Lower leg skin (tissue), 4 donors: ENCODE data around the gene MAP2K1. TPM values are rescaled to one million over a fixed set of nuclear protein-coding genes. Genes with fewer than 3 reads are reported as not detected.

Experiments
- DNase-seq, 2 donors: peaks; one replicate each; pipeline ENCODE4 v3.0.0-alpha.2; 2019; ENCODE audit warnings: low spot score in 2 of 2
- H3K4me3 ChIP-seq: fragments of 200-600 bp; sonication (generic); 2 replicates; pipeline ENCODE4 v1.5.1; 2017; ENCODE audit warnings: mild to moderate bottlenecking, low read depth; ENCODE audit not compliant: poor library complexity, severe bottlenecking
- POLR2A ChIP-seq, 2 donors: fragments of 450-650 bp; IDR thresholded peaks; one replicate each; pipeline ENCODE4 v1.6.1; 2016 to 2017; ENCODE audit warnings: antibody characterized with exemption in 2 of 2, mild to moderate bottlenecking in 1 of 2, moderate library complexity in 1 of 2
- WGBS, 2 donors: methylation state at CpG; one replicate each; pipeline ENCODE4 v1.1.5; 2018; 5-methylcytosine and 5-hydroxymethylcytosine counted together
- intact Hi-C: fragments of 100-400 bp; cut with DNase I; formaldehyde crosslinking; loops from one replicate; pipeline ENCODE4 v1.15.0; 2023; ENCODE audit warnings: low total_unique reads
- total RNA-seq, 4 donors: library from RNA; depleted of rRNA; stranded (reverse); fragments of >200 nt; gene quantifications; one replicate each; pipeline ENCODE4 v1.1.0, GENCODE V29; 2016
- TF ChIP-seq, protein P1 (sequence below), 3 donors: fragments of 450-650 bp; IDR thresholded peaks; one replicate each; pipeline ENCODE4 v1.5.1; 2016; ENCODE audit warnings: antibody characterized with exemption in 3 of 3, mild to moderate bottlenecking in 3 of 3, moderate library complexity in 2 of 3

Gene MAP2K1
- total RNA-seq, 4 donors from 2014 or later, result 19.1 to 38.1 (median 26.7) TPM

DNA sequence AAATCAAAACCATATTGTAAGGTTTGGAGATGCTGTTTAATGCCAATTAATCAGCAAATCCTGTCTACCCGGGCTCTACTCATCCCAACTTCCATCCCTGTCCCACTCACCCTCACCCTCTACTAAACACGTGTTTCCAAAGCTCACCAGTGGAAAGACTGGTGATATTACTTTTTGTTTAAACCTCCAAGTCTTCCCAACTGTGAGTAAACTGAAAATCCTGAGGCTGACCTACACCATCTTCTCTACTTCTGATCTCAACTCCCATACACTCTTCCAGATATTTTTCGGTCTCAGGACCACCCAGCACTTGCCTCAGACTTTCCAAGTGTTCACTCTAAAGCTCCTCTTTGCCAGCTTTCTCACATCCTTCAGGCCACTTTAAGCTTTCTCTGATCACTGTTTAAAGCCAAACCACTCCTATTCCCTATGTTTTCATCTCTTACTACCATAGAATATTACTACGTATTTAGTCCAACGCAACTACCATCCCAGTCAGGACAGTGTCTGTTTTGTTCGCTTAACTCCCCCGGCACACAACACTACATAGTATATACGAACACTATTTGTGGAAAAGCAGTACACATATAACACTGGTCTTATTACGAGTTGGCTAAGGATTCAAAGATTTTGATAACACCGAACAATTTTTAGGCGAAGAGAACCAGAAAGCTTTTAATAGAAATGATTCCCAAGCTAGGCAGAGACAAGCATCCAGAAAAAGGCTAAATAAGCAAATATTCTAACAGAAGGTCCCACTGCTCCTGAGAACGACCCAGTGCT is 117.3 kb downstream of the MAP2K1 start:
- intact Hi-C loops, result loop anchor here (5.0 kb wide), 1 partner anchor 1292 kb away; the partner anchor contains the start of gene CILP
- TF ChIP-seq POLR2A (IDR thresholded peaks at IDR 0.05), result no peak
- TF ChIP-seq, protein P1, sequence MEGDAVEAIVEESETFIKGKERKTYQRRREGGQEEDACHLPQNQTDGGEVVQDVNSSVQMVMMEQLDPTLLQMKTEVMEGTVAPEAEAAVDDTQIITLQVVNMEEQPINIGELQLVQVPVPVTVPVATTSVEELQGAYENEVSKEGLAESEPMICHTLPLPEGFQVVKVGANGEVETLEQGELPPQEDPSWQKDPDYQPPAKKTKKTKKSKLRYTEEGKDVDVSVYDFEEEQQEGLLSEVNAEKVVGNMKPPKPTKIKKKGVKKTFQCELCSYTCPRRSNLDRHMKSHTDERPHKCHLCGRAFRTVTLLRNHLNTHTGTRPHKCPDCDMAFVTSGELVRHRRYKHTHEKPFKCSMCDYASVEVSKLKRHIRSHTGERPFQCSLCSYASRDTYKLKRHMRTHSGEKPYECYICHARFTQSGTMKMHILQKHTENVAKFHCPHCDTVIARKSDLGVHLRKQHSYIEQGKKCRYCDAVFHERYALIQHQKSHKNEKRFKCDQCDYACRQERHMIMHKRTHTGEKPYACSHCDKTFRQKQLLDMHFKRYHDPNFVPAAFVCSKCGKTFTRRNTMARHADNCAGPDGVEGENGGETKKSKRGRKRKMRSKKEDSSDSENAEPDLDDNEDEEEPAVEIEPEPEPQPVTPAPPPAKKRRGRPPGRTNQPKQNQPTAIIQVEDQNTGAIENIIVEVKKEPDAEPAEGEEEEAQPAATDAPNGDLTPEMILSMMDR (IDR thresholded peaks at IDR 0.05), result no peak
- no peak for DNase-seq
- peak overlapping the region; percentile 78 for H3K4me3 ChIP-seq
- 0 to 1% methylated on average over 12 of the region's 12 CpGs for WGBS, 2 donors

DNA sequence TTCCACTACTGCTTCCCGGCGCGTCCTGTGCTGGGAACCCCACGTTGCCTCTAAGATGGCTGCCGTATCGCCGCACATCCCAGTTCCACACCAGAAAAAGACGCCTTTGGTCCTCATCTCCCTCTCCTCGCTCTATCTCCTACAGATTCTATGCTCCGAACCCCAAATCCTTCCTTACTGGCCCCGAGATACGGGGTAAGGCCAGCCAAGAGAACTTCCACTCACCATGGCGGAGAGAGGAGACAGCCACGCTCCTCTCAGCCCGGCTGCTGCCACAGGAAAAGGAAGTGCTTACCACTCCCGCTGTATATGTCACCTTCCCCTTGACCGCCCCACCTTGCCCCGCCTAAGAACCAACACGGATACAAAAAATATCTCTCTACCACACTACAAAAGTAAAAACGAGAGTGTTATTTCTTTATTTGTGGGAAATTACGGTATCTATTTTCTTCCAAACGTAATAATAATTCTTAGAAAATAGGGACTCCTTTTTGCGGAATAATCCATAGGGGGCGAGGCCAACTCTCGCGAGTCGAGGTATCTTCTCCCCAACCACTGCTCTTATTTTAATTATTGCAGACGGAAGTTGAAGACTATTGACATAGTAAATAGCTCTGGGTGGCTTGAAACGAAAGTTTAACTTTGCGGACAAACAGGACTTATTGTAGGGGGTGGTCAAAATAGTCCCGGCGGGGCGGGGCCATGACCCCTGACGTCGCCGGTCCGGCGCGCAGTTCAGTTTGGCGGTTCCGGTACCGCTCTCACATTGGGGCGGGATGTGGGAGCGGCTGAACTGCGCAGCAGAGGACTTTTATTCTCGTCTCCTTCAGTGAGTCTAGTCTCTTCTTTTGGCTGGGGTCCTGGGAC is 118.1 kb downstream of the MAP2K1 start, which contains the start of the genes RPL4 and ZWILCH:
Gene RPL4, minus strand, starts transcription at position 293 of the 867 bp plus-strand sequence. Its CDS starts 65 bp downstream, at position 228.
Gene ZWILCH, plus strand, starts transcription at position 764 of the 867 bp plus-strand sequence. Its CDS starts 13 bp downstream, at position 777.
- intact Hi-C loops, result loop anchor here (5.0 kb wide), 1 partner anchor 1292 kb away; the partner anchor contains the start of gene CILP
- peak within 1 kb of the TSS; percentile 78 for H3K4me3 ChIP-seq
- TF ChIP-seq, protein P1 (IDR thresholded peaks at IDR 0.05), result no peak
- TF ChIP-seq POLR2A (IDR thresholded peaks at IDR 0.05), result peak in 1 of 2 donors; percentile 77
- 0% methylated on average over 46 of the region's 46 CpGs for WGBS, 2 donors
- peak; percentile 70 to 96 for DNase-seq

DNA sequence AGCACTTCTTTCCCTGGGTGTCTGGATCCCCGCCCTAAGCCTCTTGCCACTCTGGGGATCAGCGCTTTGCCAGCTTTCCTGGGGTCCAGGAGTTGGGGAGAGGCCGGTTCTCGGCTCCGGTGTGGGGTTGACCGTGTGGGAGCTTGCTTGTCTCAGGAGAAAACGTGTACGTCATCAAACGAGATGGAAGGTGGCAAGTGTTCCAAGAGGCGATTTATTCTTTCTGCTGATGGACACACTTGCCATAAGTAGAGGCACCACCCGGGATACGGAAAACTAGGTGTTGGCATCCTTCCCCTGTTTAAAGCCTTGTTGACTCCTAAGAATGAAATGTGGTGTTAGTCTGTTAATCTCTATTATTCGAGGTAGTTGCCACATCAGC is 118.7 kb downstream of the MAP2K1 start:
- no peak for TF ChIP-seq POLR2A (IDR thresholded peaks at IDR 0.05)
- TF ChIP-seq, protein P1 (IDR thresholded peaks at IDR 0.05), result no peak
- WGBS, 2 donors, result 0 to 2% methylated on average over 13 of the region's 13 CpGs
- intact Hi-C loops, result no loop called here
- peak overlapping the region; percentile 78 for H3K4me3 ChIP-seq
- DNase-seq, result peak in 1 of 2 donors; percentile 75

DNA sequence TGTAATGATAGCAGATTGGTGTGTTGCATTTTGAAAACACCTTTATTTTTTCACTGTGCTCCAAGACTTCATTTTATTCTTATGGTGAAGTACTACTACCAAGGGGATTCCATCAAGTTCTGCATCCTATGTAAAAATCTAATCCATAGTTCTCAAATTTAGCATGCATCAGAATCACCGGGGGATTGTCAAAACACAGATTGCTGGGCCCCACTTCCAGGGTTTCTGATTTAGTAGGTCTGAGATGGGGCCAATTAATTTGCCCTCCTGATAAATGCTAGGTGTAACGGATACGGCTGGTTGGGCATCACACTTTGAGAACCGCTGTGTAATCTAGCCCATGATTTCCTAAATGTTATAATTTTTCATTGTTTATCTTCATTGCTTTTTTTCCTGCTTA is 119.1 kb downstream of the MAP2K1 start:
- WGBS, 2 donors, result 33 to 42% methylated on average over 4 of the region's 4 CpGs
- no peak for DNase-seq
- peak overlapping the region; percentile 78 for H3K4me3 ChIP-seq
- intact Hi-C loops, result no loop called here
- TF ChIP-seq POLR2A (IDR thresholded peaks at IDR 0.05), result no peak
- TF ChIP-seq, protein P1 (IDR thresholded peaks at IDR 0.05), result no peak

DNA sequence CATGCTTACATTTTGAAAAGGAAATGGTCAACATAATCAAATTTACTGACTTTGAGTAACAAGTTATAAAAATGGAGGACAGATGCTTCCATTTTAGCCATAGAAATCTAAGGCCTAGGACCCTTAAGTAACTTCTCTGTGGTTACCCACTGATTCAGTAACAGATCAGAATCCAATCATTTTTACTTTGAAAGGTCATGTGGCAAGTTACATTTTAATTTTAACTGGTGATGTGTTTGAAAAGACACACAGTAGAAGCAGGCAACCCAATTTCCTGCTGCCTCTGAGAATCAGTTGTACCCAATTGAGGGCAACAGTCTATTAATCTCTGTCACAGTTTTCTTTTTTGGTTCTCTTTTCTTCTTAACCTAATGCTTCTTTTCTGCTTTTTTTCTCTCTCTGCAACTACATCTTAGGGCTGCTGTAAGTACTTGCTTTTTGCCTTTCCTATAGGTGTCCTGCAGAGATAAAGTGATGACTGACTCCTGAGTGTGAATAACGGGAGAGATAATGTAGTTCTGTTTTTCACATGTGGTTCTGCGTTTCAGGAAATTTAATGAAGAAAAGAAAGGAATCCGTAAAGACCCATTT is 121.7 kb downstream of the MAP2K1 start:
- TF ChIP-seq, protein P1 (IDR thresholded peaks at IDR 0.05), result no peak
- no peak for TF ChIP-seq POLR2A (IDR thresholded peaks at IDR 0.05)
- H3K4me3 ChIP-seq, result no peak overlapping the region
- intact Hi-C loops, result no loop called here
- no peak for DNase-seq
- 91 to 92% methylated on average over 3 of the region's 3 CpGs for WGBS, 2 donors
